ENCODE measurements around the gene PSME1.

- no peak for TF ChIP-seq RAD21 (IDR thresholded peaks at IDR 0.05; ENCODE audit: low read depth)
- no peak for TF ChIP-seq REST (IDR thresholded peaks at IDR 0.05; ENCODE audit: low read depth)
- TF ChIP-seq NFIC (IDR thresholded peaks at IDR 0.05) = no peak
- no peak for TF ChIP-seq CREB1 (IDR thresholded peaks at IDR 0.05; ENCODE audit: low read depth)
- TF ChIP-seq FOXM1 (IDR thresholded peaks at IDR 0.05; ENCODE audit: borderline replicate concordance, low read depth) = no peak
- TF ChIP-seq, protein P1, sequence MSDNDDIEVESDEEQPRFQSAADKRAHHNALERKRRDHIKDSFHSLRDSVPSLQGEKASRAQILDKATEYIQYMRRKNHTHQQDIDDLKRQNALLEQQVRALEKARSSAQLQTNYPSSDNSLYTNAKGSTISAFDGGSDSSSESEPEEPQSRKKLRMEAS (IDR thresholded peaks at IDR 0.05) = no peak
- TF ChIP-seq CEBPB (IDR thresholded peaks at IDR 0.05) = no peak
- TF ChIP-seq YY1 (IDR thresholded peaks at IDR 0.05; ENCODE audit: low read depth) = no peak
- no peak for TF ChIP-seq USF1 (IDR thresholded peaks at IDR 0.05)
- no peak for TF ChIP-seq TEAD4 (IDR thresholded peaks at IDR 0.05)
- TF ChIP-seq EGR1 (IDR thresholded peaks at IDR 0.05) = no peak
- TF ChIP-seq TCF12 (IDR thresholded peaks at IDR 0.05; ENCODE audit: low read depth) = no peak
- no peak for TF ChIP-seq EP300 (IDR thresholded peaks at IDR 0.05; ENCODE audit: borderline replicate concordance)
Measured at GRCh38 chr14:24155100-24155499, 19.1 kb downstream of the PSME1 start.

Measured in Ishikawa (cell line).